ENCODE measurements around the gene XIST. TPM values are rescaled to one million over a fixed set of nuclear protein-coding genes. Genes with fewer than 3 reads are reported as not detected.
A peak's percentile ranks its signal among the peaks of the same experiment; 100 is the strongest.

Gene XIST
- total and polyA plus RNA-seq, 9 of the 15 experiments (the other 6 are each of a cell fraction or from before 2014, with no cell fraction given) = 22.4 to 160 (median 55.5) TPM

- TF ChIP-seq MAZ (CRISPR knock-in tag; conservative IDR thresholded peaks at IDR 0.05 in 1 of 2, IDR thresholded peaks at IDR 0.05 in 1 of 2) (no peak), PBX2 (CRISPR knock-in tag; IDR thresholded peaks at IDR 0.05; ENCODE audit: low read depth) (peak; percentile 34; the same call in 1 of the 2 replicates), PBX2 (tag; conservative IDR thresholded peaks at IDR 0.05; ENCODE audit: low read depth) (peak; percentile 91), HCFC1 (IDR thresholded peaks at IDR 0.05; ENCODE audit: low read depth, low read length) (peak; percentile 79), RBM34 (IDR thresholded peaks at IDR 0.05; ENCODE audit: borderline replicate concordance, insufficient read depth, low read length) (no peak), MEF2D (tag; conservative IDR thresholded peaks at IDR 0.05; ENCODE audit: low read depth) (0 out of 2 replicates have a peak, but pooled peaks have one; percentile 33), NFYB (IDR thresholded peaks at IDR 0.05; ENCODE audit: extremely low read depth, insufficient read length) (peak; percentile 66), KAT8 (IDR thresholded peaks at IDR 0.05; ENCODE audit: low read depth) (peak; percentile 77; the same call in 1 of the 2 replicates), ZNF124 (CRISPR knock-in tag; IDR thresholded peaks at IDR 0.05) (no peak), ZBTB33 (CRISPR knock-in tag; IDR thresholded peaks at IDR 0.05) (0 out of 2 replicates have a peak, but pooled peaks have one; percentile 44), THRAP3 (IDR thresholded peaks at IDR 0.05; ENCODE audit: borderline replicate concordance) (no peak), EP300 (IDR thresholded peaks at IDR 0.05; ENCODE audit: low read length) (no peak), ZBTB43 (CRISPR knock-in tag; IDR thresholded peaks at IDR 0.05) (no peak), PTTG1 (tag; IDR thresholded peaks at IDR 0.05; ENCODE audit: low read depth) (no peak), FOXK2 (conservative IDR thresholded peaks at IDR 0.05 in 1 of 2, IDR thresholded peaks at IDR 0.05 in 1 of 2; ENCODE audit: low read depth in 2 of 2) (peak; percentile 70 to 78; a peak in 2 of 4 replicates)
- TF ChIP-seq, protein P1, sequence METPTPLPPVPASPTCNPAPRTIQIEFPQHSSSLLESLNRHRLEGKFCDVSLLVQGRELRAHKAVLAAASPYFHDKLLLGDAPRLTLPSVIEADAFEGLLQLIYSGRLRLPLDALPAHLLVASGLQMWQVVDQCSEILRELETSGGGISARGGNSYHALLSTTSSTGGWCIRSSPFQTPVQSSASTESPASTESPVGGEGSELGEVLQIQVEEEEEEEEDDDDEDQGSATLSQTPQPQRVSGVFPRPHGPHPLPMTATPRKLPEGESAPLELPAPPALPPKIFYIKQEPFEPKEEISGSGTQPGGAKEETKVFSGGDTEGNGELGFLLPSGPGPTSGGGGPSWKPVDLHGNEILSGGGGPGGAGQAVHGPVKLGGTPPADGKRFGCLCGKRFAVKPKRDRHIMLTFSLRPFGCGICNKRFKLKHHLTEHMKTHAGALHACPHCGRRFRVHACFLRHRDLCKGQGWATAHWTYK (CRISPR knock-in tag; IDR thresholded peaks at IDR 0.05) = peak; percentile 46; the same call in 1 of the 2 replicates
Measured at GRCh38 chrX:73851014-73852009, 1.2 kb downstream of the XIST start (continued).

Measured in K562 (cell line).